ENCODE measurements around the gene TANK. TPM values are rescaled to one million over a fixed set of nuclear protein-coding genes. Genes with fewer than 3 reads are reported as not detected.

TANK gene
- total and polyA plus RNA-seq, 2 experiments from 2014 or later = 27.7 to 35.4 TPM

DNA sequence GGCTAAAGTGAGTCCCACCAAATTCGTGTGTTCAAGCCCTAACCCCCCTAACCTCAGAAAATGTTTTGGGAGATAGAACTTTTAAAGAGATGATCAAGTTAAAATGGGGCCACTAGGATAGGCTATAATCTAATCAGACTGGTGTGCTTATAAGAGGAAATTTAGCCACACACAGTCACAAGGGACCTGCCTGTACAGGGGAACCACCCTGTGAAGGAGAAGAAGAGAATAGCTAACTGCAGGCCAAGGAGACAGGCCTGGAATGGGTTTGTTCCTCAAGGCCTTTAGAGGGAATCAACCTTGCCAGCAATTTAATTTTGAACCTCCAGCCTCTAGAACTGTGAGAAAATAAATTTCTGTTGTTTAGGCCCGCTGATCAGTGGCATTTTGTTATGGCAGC, 36.0 kb upstream of the TANK start (continued):
- TF ChIP-seq STAT1 (IDR thresholded peaks at IDR 0.05; ENCODE audit: unreplicated experiment) (no peak), CREB1 (CRISPR knock-in tag; IDR thresholded peaks at IDR 0.05; ENCODE audit: low read depth) (no peak), JUNB (IDR thresholded peaks at IDR 0.05; ENCODE audit: unreplicated experiment) (no peak)
- TF ChIP-seq, protein P1, sequence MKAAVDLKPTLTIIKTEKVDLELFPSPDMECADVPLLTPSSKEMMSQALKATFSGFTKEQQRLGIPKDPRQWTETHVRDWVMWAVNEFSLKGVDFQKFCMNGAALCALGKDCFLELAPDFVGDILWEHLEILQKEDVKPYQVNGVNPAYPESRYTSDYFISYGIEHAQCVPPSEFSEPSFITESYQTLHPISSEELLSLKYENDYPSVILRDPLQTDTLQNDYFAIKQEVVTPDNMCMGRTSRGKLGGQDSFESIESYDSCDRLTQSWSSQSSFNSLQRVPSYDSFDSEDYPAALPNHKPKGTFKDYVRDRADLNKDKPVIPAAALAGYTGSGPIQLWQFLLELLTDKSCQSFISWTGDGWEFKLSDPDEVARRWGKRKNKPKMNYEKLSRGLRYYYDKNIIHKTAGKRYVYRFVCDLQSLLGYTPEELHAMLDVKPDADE (IDR thresholded peaks at IDR 0.05) = no peak
- TF ChIP-seq, protein P2, sequence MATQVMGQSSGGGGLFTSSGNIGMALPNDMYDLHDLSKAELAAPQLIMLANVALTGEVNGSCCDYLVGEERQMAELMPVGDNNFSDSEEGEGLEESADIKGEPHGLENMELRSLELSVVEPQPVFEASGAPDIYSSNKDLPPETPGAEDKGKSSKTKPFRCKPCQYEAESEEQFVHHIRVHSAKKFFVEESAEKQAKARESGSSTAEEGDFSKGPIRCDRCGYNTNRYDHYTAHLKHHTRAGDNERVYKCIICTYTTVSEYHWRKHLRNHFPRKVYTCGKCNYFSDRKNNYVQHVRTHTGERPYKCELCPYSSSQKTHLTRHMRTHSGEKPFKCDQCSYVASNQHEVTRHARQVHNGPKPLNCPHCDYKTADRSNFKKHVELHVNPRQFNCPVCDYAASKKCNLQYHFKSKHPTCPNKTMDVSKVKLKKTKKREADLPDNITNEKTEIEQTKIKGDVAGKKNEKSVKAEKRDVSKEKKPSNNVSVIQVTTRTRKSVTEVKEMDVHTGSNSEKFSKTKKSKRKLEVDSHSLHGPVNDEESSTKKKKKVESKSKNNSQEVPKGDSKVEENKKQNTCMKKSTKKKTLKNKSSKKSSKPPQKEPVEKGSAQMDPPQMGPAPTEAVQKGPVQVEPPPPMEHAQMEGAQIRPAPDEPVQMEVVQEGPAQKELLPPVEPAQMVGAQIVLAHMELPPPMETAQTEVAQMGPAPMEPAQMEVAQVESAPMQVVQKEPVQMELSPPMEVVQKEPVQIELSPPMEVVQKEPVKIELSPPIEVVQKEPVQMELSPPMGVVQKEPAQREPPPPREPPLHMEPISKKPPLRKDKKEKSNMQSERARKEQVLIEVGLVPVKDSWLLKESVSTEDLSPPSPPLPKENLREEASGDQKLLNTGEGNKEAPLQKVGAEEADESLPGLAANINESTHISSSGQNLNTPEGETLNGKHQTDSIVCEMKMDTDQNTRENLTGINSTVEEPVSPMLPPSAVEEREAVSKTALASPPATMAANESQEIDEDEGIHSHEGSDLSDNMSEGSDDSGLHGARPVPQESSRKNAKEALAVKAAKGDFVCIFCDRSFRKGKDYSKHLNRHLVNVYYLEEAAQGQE (IDR thresholded peaks at IDR 0.05; ENCODE audit: unreplicated experiment) = no peak

DNA sequence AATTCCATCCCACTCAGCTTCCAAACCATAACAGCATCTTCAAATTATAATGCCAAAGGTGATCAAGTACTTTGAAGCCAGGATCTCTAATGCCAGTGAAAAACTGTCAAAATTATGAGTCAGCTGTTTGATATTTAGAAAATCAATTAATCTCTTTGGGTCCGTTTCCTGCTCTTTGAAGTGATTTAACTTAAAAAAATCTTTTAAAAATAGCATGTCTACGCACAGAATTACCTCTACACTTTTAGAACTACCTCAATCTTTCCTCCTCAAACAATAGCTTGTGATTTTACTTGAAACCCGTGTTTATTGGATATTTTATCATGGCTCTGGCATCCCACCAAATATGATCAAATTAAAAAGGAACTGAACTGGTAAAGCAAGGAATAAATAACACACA, 31.3 kb upstream of the TANK start:
- Mint-ChIP-seq H3K4me3 (no peak overlapping the region), H3K27ac (no peak overlapping the region), H3K36me3 (ENCODE audit: low read depth) (no peaks in the 10 kb centered on the region; the same call in 2 of the 3 replicates), H3K27me3 (ENCODE audit: insufficient read depth, low read depth, poor library complexity) (peaks cover 2% of the 10 kb centered on the region), H3K4me1 (no peaks in the 10 kb centered on the region), H3K9me3 (no peaks in the 10 kb centered on the region; the same call in 2 of the 3 replicates)
- DNase-seq (ENCODE audit: low spot score) = no peak
- H3K4me3 ChIP-seq = no peak overlapping the region
- TF ChIP-seq, protein P2 (IDR thresholded peaks at IDR 0.05; ENCODE audit: unreplicated experiment) = no peak
- no peak for TF ChIP-seq CREB1 (CRISPR knock-in tag; IDR thresholded peaks at IDR 0.05; ENCODE audit: low read depth)
- TF ChIP-seq EZH2phosphoT487 (IDR thresholded peaks at IDR 0.05; ENCODE audit: unreplicated experiment) = no peak
- TF ChIP-seq, protein P3, sequence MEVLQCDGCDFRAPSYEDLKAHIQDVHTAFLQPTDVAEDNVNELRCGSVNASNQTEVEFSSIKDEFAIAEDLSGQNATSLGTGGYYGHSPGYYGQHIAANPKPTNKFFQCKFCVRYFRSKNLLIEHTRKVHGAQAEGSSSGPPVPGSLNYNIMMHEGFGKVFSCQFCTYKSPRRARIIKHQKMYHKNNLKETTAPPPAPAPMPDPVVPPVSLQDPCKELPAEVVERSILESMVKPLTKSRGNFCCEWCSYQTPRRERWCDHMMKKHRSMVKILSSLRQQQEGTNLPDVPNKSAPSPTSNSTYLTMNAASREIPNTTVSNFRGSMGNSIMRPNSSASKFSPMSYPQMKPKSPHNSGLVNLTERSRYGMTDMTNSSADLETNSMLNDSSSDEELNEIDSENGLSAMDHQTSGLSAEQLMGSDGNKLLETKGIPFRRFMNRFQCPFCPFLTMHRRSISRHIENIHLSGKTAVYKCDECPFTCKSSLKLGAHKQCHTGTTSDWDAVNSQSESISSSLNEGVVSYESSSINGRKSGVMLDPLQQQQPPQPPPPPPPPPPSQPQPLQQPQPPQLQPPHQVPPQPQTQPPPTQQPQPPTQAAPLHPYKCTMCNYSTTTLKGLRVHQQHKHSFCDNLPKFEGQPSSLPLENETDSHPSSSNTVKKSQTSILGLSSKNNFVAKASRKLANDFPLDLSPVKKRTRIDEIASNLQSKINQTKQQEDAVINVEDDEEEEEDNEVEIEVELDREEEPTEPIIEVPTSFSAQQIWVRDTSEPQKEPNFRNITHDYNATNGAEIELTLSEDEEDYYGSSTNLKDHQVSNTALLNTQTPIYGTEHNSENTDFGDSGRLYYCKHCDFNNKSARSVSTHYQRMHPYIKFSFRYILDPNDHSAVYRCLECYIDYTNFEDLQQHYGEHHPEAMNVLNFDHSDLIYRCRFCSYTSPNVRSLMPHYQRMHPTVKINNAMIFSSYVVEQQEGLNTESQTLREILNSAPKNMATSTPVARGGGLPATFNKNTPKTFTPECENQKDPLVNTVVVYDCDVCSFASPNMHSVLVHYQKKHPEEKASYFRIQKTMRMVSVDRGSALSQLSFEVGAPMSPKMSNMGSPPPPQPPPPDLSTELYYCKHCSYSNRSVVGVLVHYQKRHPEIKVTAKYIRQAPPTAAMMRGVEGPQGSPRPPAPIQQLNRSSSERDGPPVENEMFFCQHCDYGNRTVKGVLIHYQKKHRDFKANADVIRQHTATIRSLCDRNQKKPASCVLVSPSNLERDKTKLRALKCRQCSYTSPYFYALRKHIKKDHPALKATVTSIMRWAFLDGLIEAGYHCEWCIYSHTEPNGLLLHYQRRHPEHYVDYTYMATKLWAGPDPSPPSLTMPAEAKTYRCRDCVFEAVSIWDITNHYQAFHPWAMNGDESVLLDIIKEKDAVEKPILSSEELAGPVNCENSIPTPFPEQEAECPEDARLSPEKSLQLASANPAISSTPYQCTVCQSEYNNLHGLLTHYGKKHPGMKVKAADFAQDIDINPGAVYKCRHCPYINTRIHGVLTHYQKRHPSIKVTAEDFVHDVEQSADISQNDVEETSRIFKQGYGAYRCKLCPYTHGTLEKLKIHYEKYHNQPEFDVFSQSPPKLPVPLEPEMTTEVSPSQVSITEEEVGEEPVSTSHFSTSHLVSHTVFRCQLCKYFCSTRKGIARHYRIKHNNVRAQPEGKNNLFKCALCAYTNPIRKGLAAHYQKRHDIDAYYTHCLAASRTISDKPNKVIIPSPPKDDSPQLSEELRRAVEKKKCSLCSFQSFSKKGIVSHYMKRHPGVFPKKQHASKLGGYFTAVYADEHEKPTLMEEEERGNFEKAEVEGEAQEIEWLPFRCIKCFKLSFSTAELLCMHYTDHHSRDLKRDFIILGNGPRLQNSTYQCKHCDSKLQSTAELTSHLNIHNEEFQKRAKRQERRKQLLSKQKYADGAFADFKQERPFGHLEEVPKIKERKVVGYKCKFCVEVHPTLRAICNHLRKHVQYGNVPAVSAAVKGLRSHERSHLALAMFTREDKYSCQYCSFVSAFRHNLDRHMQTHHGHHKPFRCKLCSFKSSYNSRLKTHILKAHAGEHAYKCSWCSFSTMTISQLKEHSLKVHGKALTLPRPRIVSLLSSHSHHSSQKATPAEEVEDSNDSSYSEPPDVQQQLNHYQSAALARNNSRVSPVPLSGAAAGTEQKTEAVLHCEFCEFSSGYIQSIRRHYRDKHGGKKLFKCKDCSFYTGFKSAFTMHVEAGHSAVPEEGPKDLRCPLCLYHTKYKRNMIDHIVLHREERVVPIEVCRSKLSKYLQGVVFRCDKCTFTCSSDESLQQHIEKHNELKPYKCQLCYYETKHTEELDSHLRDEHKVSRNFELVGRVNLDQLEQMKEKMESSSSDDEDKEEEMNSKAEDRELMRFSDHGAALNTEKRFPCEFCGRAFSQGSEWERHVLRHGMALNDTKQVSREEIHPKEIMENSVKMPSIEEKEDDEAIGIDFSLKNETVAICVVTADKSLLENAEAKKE (CRISPR knock-in tag; IDR thresholded peaks at IDR 0.05) = no peak
- no peak for TF ChIP-seq JUNB (IDR thresholded peaks at IDR 0.05; ENCODE audit: unreplicated experiment)
- TF ChIP-seq EZH2 (IDR thresholded peaks at IDR 0.05; ENCODE audit: low read depth, unreplicated experiment) = no peak
- no peak for TF ChIP-seq ZNF331 (CRISPR knock-in tag; IDR thresholded peaks at IDR 0.05; ENCODE audit: low read depth)
- no peaks in the 10 kb centered on the region for H3F3A ChIP-seq (replicated peaks; ENCODE audit: low read depth)
- ATAC-seq = no peak
- no peak overlapping the region for H3K4me2 ChIP-seq
- H3K27me3 ChIP-seq (ENCODE audit: insufficient read depth) = no peaks in the 10 kb centered on the region
- no peaks in the 10 kb centered on the region for H3K36me3 ChIP-seq (ENCODE audit: insufficient read depth)
- no peaks in the 10 kb centered on the region for H3K9me2 ChIP-seq (ENCODE audit: insufficient read depth)
- H2AFZ ChIP-seq = no peak overlapping the region
- no peaks in the 10 kb centered on the region for H3K4me1 ChIP-seq (ENCODE audit: insufficient read depth)
- H3K27ac ChIP-seq (ENCODE audit: low read depth) = no peak overlapping the region
- H4K20me1 ChIP-seq (replicated peaks; ENCODE audit: insufficient read depth) = no peaks in the 10 kb centered on the region
- no peaks in the 10 kb centered on the region for H3K79me2 ChIP-seq (replicated peaks; ENCODE audit: insufficient read depth)
